Activated CD8-positive, alpha-beta memory T cell treated with anti-CD3 and anti-CD28 coated beads, Interleukin-2, amount 50 U/mL, for 24 hours (primary cell): ENCODE data around the gene TNNC2.
"Not testable (repeated sequence)": the region's sequence is repeated elsewhere in the genome, so short reads cannot be mapped to it uniquely, and the experiment has no call there.

Experiments used
- DNase-seq: peaks from one replicate; pipeline ENCODE4 v3.0.0-alpha.2; 2020; ENCODE audit errors: extremely low read depth

The TNNC2 gene

GRCh38 chr20:45827030-45827652, at the start of gene TNNC2:
Gene TNNC2, minus strand, starts transcription at chr20:45827312. Its CDS starts 64 bp downstream, at chr20:45827248.
- no peak for DNase-seq

- DNase-seq = no peak
Observed at GRCh38 chr20:45874576-45874975, 47.5 kb upstream of the TNNC2 start.

- DNase-seq = not testable (repeated sequence)
Observed at GRCh38 chr20:45874104-45874481, 47.0 kb upstream of the TNNC2 start.

- no peak for DNase-seq
Observed at GRCh38 chr20:45873409-45874103, 46.4 kb upstream of the TNNC2 start.

GRCh38 chr20:45872626-45873025, 45.5 kb upstream of the TNNC2 start:
- no peak for DNase-seq

- no peak for DNase-seq
Observed at GRCh38 chr20:45867819-45868176, 40.7 kb upstream of the TNNC2 start.

- no peak for DNase-seq
Observed at GRCh38 chr20:45867136-45867818, 40.2 kb upstream of the TNNC2 start.

GRCh38 chr20:45866454-45866853, 39.3 kb upstream of the TNNC2 start:
- no peak for DNase-seq

- no peak for DNase-seq
Observed at GRCh38 chr20:45863543-45864470, 36.7 kb upstream of the TNNC2 start.

GRCh38 chr20:45861221-45862075, 34.3 kb upstream of the TNNC2 start:
- no peak for DNase-seq

- DNase-seq = no peak
Observed at GRCh38 chr20:45860560-45861220, 33.6 kb upstream of the TNNC2 start.

- DNase-seq = no peak
Observed at GRCh38 chr20:45859916-45860315, 32.8 kb upstream of the TNNC2 start.

- no peak for DNase-seq
Observed at GRCh38 chr20:45857882-45858216, 30.7 kb upstream of the TNNC2 start.

GRCh38 chr20:45857114-45857881, 30.2 kb upstream of the TNNC2 start, which contains the start of the genes ACOT8 and ZSWIM3:
Gene ACOT8, minus strand, starts transcription at chr20:45857392. Its CDS starts 77 bp downstream, at chr20:45857315.
Gene ZSWIM3, plus strand, starts transcription at chr20:45857614. Its CDS starts 212 bp downstream, at chr20:45857826.
- peak; percentile 87 for DNase-seq

GRCh38 chr20:45853484-45853883, 26.4 kb upstream of the TNNC2 start:
- no peak for DNase-seq

GRCh38 chr20:45852326-45852725, 25.2 kb upstream of the TNNC2 start:
- no peak for DNase-seq

- no peak for DNase-seq
Observed at GRCh38 chr20:45851501-45851900, 24.4 kb upstream of the TNNC2 start.

GRCh38 chr20:45850926-45851325, 23.8 kb upstream of the TNNC2 start:
- no peak for DNase-seq

GRCh38 chr20:45850238-45850637, 23.1 kb upstream of the TNNC2 start:
- no peak for DNase-seq
